GM19395 (cell line): ENCODE results near the gene ZMYND8.
"Not testable (repeated sequence)": the region's sequence is repeated elsewhere in the genome, so short reads cannot be mapped to it uniquely, and the experiment has no call there.

ENCODE experiments used
- ATAC-seq: cut with Tn5 transposase; IDR thresholded peaks from one replicate; pipeline ENCODE4 v1.9.1; 2021; ENCODE audit warnings: mild to moderate bottlenecking, moderate library complexity; ENCODE audit not compliant: unreplicated experiment

The ZMYND8 gene

DNA sequence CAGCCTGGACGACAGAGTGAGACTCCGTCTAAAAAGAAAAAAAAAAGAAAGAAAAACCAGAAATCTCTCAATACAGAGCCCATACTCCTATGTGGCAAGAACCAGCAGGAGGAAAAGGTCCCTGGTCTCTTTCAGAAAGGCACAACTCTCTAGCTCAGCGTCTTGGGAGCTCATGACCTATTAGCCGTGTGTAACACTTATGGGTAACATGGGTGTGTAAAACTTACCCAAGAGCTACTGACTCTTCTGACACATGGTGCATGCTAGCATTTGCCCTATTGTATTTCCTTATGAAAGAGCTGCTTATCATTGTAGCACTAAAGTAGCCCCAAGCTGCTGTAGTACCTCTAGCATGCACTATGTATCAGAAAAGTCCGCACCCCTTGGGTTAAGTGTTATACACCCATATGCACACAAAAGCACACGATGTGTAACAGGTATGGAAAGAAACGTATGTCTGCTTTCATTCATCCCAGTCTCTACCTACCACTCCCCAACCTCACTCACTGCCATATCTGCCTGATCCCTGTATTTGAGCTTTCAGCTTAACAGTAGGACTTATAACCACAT, 85.4 kb downstream of the ZMYND8 start:
- no peak for ATAC-seq

DNA sequence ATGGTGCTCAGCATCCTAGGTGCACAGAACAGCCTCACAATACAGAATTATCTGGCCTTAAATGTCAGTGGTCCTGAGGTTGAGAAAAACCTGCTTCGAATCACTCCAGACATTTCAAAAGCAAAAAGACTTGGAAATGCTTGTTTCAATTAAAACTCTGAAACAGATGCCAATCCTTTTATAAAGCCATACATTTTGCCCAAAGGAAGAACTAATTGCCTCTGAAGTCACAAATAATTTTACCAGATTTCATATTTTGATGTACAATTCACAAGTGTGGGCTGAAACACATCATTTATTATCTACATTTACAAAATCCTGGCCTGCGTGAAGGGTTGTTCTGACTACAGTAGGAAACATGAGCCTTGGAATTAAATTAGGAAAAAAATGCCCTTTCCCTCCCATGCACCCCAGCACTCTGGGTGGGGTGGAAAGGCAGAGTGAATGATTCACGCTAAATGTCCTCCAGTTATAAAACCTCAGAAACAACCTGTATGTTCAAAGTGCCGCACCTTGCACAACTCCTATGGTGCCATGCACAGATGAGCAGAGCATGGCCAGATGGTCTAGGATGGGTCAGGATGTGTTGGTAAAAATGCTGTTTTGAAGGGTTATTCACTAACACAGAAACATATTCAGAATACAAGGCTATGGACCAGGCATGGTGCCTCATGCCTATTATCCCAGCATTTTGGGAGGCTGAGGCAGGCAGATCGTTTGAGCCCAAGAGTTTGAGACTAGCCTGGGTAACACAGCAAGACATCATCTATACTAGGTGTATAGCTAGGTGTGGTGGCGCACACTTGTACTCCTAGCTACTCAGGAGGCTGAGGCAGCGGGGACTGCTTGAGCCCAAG, 87.0 kb downstream of the ZMYND8 start:
- no peak for ATAC-seq

DNA sequence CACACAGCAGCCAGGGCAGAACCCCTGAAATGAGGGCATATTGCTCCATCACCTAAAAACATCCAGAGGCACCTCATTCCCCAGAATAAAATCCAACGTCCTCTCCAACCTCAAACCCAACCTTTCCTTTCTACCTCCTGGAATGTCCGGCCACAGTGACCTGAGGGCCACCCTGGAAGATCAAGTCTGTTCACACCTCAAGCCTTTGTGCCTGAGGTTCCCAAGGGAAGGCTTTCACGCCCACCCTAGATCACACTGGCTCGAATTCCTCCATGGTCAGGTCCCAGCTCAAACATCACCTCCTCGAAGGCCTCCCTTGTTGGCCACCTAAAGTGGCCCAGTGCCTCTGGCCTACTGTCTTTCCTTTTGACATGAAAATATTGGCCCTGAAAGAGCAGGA, 88.9 kb downstream of the ZMYND8 start:
- ATAC-seq: no peak

DNA sequence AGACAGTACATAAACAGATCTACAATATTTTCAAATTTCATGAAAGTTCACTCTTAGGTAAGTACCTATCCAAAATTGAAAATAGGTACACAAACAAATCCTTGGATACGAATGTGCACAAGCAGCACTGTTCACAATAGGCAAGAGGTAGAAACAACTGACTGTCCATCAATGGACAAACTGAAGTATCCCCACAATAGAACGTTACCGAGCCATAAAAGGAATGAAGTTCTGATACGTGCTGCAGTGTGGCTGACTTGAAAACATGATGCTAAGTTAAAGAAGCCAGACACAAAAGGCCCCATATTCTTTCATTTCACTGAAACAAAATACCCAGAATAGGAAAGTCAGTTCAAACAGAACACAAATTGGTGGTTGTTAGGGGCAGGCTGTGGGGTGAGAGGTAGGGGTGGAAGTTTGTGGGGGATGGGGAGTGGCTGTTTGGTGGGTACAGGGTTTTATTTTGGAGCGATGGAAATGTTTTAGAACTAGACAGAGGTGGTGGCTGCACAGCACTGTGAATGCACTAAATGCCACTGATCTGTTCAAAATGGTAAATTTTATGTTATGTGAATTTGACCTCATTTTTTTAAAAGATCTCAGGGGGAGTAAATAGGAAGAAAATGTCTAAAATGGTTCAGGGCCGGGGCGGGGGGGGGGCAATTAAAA, 89.5 kb downstream of the ZMYND8 start:
- ATAC-seq: no peak

DNA sequence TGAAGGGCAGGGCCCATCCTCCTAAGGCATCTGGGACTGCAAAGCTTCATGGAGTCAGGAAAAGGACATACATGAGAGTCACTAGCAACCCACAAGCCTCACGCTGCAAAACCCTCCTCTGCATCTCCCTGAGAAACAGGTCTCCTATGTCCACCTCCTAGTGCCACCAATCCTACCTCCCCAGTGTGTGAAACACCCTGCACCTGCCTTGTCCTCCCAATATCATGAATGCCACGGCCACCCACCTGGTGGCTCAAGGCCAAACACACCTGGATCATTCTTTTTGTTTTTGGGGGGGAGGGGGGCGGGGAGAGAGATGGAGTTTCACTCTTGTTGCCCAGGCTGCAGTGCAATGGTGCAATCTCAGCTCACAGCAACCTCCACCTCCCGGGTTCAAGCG, 90.5 kb downstream of the ZMYND8 start:
- ATAC-seq: no peak

DNA sequence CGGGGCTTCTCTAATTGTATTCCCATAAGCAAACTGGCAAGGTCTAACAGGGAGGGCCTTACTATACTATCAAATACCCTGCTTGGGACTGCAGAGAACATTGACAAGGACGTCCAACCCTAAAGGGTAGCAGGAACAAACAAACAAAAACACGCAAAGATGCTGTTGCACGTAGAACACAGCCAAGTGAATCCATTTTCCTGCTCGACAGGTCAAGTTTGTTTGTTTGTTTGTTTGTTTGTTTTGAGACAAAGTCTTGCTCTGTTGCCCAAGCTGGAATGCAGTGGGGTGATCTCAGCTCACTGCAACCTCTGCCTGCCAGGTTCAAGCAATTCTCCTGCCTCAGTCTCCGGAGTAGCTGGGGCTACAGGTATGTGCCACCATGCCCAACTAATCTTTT, 91.3 kb downstream of the ZMYND8 start:
- no peak for ATAC-seq

DNA sequence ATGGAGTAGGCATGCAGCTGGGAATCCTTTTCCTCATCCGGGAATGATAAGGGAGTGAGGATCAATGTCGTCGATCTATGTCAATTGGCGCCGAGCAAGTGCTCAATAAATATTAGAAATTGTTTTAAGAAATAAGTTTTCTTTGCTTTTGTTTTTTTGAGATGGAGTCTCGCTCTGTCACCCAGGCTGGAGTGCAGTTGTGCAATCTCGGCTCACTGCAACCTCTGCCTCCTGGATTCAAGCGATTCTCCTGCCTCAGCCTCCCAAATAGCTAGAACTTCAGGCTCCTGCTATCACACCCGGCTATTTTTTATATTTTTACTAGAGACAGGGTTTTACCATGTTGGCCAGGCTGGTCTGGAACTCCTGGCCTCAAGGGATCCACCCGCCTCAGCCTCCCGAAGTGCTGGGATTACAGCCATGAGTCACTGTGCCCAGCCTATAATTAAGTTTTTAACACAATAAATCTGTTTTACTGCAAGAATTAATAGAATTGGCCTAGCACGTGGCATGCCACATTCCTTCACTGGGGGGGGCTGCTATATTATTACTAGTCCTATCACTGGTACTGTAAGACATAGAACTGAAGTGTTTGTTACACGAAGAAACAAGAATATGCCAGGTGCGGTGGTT, 92.2 kb downstream of the ZMYND8 start:
- not testable (repeated sequence) for ATAC-seq

DNA sequence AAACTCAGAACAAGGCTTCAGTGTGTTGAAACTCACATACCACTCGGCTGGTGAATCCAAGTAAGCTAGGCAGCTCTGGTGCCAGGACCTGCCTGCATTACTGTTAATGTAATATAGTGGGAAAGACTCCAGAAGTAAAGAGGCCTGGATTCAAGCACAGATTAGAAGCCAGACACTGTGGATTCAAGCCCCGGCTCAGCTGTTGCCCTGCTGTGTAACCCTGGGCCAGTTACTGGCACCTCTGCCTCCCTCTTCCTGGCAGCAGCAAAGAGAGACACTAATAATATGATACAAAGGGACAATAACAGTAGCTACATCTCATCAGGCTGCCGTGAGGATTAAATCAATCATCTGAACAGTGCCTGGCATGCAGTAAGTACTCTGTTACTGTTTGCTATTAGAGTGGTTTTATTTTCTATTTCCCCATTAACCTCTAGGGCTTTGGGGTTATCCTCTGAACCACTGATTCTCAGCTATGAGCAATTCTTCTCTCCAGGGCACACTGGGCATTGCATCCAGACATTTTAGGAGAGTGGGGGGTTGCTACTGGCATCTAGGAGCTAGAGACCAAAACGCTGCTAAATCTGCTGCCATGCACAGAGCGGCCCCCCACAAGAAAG, 92.9 kb downstream of the ZMYND8 start:
- no peak for ATAC-seq

DNA sequence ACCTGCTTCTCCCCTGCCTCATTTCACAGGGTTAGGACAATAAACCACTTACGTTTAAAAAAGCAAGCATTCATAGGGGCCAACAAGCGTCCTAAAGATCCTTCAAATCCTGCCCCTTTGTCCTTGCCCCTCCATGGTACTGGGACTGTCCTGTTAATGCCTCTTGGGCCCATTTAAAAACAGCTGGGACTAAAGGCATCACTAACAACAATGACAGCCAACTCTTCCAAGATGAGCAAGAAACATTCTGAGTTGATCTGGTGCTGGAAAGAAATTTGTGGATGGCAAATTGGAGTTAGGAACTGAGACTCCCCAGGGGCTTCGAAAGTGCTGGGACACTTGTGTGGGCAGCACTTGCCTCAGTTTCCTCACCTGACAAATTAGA, 93.4 kb downstream of the ZMYND8 start:
- no peak for ATAC-seq

DNA sequence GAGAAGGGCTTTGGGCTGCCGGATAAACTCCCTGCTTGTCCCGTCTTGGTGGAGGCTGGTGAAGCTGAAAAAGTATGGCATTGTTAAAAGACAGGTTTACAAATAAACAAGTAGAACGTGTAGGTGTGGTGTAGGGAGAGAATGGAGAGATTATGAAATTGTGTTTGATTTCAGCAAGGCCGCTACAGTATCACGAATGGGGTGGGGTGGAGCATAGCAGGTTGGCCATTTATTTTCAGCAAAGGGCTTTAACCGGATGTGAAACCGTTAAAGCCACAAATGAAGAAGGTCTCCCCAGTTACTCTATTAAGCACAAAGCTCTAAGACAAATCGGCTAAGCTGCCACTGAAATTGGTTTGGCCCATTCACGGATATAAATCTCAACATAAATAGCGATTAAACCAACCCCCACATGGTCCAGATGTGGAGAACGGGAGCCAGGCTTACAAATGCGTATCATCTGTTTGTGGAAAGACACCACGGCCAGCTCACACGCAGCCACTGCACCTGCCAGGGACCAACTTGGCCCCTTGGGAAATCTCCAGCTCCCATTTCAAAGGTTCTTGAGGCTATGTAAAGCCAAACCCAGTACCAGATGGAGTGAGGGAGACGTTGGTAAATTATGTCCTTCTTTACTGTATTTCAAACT, 94.0 kb downstream of the ZMYND8 start:
- ATAC-seq: peak; percentile 75

DNA sequence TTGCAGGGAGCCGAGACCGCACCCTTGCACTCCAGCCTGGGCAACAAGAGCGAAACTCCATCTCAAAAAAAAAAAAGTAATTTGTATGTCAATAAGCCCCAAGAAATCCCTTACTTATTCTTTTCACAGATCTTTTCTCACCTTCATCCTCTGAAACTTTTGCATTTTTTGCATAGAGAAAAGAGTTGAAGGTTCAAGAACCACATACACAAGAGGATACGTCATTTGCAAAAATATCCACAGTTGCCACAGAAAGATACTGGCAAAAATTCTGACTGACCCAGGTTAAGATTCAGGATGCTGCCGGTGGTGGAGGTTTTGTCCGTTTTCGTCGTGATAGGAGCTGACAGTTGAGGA, 94.5 kb downstream of the ZMYND8 start:
- no peak for ATAC-seq

DNA sequence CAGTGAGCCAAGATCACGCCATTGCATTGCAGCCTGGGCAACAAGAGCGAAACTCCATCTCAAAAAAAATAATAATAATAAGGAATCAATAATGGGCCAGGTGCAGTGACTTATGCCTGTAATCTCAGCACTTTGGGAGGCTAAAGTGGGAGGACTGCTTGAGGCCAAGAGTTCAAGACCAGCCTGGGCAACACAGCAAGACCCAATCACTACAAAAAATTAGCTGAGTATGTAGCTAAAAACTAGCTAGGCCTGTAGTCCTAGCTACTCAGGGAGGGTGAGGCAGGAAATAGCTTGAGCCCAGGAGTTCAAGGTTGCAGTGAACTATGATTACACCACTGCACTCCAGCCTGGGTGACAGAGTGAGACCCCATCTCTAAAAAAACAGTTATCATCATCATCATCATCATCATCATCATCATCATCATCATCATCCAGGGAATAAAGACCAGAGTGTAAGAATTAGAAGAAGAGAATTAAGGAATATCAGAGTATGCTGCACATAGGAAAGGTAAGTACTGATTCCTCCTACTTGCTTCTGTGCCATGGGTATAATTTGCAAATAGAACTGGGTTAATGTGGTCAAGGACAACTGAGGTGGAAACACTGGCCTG, 95.2 kb downstream of the ZMYND8 start:
- ATAC-seq: not testable (repeated sequence)

DNA sequence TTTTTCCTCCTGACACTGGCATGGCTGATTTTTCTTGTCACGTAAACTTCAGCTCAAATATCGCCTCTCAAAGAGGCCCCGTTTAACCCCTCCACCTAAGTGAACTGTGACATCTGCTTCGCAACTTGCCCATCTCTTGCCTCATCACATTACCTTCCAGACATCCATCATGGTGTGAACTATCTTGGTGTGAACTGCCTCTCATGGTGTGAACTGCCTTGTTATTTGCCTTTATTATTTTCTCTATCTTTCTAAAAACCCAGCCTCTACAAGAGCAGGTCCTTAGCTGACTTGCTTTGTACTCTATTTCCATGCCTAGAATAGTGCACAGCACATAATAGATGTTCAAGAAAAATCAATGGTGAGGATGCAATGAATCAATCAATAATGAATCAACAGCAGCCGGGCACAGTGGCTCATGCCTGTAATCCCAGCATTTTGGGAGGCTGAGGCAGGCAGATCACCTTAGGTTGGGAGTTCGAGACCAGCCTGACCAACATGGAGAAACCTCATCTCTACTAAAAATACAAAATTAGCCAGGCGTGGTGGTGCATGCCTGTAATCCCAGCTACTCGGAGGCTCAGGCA, 95.9 kb downstream of the ZMYND8 start:
- not testable (repeated sequence) for ATAC-seq

DNA sequence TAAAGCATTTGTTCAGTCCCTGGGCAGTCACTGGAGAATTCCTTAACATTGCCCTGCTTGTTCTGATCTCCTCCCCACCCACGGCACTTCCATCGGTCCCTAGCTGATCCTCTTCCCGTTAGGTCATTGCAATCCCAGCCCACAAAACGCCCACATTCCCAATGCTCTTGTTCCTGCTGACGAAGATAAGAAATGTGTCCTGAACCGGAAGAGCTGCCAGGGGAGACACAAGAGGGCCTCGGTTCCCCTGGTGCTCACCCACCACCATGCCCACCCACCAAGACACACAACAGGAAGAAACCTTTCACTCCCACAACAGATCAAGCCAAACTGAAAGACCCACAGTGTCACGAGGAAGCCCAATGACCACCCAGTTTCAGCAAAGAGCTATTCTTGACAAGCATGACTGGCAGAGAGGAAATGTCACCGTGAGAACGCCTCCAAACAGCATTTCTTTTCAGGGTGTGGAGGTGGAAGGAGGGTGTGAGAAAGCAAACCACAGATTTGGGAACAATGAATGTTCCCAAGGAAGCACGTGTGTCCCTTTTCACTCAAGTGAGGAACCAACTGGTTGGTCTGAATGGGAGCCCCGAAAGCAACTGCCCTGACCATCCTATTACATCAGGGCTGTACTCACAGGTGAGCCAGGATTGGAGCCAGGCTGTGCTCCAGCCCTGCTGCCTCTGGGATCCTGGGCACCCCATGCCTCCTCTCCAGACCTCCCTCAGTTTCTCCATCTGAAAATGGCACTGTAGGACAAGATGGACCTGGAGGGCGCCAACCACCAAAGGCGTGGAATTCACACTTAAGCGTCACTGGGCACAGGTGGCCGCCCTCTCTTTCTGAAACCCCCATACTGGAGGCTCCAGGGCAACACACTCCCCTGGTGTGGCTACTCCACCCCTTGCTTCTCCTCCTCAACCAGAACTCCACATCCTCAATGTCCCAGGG, 97.5 kb downstream of the ZMYND8 start:
- no peak for ATAC-seq

DNA sequence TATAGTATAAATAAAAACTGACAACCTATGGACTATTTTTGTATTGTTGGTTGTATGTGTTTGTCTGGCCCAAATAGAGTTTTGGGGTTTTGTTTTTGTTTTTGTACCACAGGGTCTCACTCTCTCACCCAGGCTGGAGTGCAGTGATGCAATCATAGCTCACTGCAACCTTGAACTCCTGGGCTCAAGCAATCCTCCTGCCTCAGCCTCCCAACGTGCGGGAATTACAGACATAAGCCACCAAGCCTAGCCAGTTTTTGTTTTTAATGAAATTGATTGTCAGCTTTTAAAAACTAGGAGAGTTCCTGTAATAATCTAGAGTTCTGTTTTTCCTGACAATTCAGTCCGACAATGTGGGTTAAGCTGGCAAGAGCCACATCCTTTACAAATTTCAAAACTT, 98.7 kb downstream of the ZMYND8 start:
- no peak for ATAC-seq

DNA sequence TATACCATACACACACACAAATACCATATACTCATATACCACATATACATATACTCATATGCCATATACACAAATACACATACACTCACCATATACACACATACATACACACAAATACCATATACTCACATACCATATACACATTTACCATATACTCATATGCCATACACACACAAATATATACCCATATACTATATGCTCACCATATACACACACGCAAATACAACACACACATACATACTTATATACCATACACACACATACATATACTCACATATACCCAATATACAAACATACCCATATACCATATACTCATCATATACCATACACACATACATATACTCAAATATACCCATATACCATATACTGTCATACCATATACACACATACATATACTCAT, 99.2 kb downstream of the ZMYND8 start:
- ATAC-seq: no peak

DNA sequence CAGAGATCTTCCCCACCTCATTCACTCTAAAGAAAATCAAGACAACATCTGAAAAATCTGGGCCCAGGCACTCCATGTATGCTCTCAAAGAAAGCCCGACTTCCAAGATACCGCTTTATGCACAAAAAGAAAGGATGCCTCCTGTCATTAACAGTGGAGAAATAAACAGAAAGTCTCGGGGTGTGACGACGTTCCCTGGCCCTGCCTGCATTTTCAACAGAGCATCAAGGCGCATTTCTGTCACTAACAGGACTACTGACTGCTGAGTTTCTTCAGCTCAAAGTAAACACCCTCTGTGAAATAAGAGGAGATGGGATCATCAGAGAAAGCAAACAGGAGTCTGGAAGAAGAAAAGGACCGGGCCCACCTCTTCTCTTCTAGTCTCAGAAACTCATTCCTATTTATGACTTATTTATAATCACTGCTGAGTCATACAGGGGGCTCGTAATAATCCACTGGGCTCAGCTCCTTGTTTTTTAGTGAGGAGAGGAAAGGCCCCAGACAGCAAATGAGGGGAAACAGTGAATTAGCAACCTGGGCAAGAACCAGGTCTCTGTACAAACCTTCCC, 99.7 kb downstream of the ZMYND8 start:
- ATAC-seq: no peak

DNA sequence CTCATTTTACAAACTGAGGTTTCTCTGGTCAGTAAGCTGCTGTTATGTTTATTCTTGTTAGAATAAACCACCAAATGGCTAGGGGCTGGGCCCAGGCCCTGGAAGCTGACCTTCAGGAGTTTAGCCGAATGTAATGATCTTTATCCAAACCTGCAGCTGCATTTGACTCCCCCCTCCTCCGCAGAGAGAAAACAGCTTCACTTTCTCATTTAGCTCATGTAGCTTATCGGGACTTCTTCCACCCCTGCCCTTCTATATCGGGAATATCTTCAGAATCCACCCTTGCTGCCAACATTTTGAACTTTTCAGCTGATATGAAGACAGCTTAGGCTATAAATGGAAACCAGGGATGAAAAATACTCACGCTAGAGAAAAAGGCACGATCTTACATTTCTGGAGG, 102.6 kb downstream of the ZMYND8 start:
- no peak for ATAC-seq

DNA sequence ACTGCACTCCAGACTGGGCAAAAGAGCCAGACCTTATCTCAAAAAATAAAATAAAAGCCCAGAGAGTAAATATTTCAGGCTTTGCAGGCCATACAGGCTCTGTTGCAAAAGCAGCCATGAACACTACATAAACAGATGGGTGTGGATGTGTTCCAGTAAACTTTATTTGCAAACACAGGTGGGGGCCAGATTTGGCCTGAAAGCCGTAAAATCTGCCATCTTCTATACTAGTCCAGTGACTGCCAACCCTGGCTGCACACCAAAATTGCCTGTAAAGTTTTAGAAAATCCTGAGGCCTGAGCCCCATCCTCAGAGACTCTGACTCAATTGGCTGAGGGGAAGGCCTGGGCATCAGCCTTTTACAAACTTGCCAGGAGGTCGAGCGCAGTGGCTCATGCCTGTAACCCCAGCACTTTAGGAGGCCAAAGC, 103.6 kb downstream of the ZMYND8 start:
- ATAC-seq: no peak
